ENCODE results near the gene ETFBKMT. TPM values are rescaled to one million over a fixed set of nuclear protein-coding genes. Genes with fewer than 3 reads are reported as not detected.
"Not testable (repeated sequence)": the region's sequence is repeated elsewhere in the genome, so short reads cannot be mapped to it uniquely, and the experiment has no call there.

The ETFBKMT gene
- total RNA-seq, 1 donor from 2014 or later = 1.5 TPM

DNA sequence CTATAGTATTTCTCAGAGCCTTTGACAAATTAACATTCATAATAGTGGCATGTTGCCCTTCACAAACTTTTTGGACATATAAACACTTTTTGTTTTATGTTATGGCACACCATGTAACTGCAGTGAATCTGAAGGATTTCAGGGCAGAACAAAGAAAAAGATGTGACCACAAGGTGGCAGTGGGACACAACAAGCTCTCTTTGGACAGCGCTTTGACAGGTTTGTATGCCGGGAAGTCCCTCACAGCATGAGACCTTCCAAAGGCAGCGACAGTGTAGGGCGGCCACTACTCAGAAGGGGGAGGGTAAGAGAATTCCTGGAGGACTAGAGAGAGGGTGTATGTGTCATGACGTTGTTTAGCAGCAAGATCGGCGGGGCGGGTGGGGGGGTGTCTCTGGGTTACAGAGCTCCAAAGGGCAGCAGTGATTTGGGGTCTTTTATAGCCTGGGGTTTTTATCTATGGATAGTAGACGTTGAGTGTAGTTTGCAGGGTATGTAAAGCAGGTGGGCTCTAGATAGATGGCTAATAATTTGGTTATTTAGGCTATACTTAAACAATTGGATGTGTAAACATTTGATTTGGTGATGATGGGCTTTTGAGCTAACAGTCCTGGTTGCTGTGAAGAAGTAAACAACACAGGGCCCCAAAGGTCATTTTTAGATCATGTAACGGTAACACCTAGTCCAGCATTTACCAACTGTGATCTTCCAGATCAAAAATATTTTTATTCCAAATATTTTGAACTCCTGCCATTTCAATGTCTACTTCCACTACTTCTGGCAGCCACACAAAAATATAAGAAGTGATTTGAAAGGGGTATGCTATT, 22.9 kb downstream of the ETFBKMT start:
- TF ChIP-seq, protein P1, sequence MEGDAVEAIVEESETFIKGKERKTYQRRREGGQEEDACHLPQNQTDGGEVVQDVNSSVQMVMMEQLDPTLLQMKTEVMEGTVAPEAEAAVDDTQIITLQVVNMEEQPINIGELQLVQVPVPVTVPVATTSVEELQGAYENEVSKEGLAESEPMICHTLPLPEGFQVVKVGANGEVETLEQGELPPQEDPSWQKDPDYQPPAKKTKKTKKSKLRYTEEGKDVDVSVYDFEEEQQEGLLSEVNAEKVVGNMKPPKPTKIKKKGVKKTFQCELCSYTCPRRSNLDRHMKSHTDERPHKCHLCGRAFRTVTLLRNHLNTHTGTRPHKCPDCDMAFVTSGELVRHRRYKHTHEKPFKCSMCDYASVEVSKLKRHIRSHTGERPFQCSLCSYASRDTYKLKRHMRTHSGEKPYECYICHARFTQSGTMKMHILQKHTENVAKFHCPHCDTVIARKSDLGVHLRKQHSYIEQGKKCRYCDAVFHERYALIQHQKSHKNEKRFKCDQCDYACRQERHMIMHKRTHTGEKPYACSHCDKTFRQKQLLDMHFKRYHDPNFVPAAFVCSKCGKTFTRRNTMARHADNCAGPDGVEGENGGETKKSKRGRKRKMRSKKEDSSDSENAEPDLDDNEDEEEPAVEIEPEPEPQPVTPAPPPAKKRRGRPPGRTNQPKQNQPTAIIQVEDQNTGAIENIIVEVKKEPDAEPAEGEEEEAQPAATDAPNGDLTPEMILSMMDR (IDR thresholded peaks at IDR 0.05; ENCODE audit: insufficient read depth, low read length, poor library complexity, severe bottlenecking) = peak; percentile 61
- no peak for DNase-seq (ENCODE audit: low read depth)
- Histone ChIP-seq H3K27me3 (ENCODE audit: control insufficient read depth, insufficient read depth, low read length) (no peaks in the 10 kb centered on the region), H3K4me3 (ENCODE audit: low read depth, low read length) (no peak overlapping the region), H3K36me3 (ENCODE audit: control insufficient read depth, insufficient read depth, low read length) (no peaks in the 10 kb centered on the region)

DNA sequence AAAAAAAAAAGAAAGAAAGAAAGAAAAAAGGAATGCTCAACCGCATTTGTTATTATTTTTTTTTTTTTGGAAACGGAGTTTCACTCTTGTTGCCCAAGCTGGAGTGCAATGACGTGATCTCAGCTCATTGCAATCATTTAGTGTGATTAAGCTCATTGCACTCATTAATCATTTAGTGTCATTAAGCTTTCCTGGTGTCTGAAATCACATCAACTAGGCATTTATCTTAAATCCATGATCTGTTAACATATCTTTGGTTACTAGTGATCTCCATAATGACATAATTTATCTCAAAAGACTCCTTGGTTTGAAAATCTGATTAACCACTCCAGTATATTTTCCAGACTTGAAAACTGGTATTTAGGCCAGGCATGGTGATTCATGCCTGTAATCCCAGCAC, 26.3 kb downstream of the ETFBKMT start:
- DNase-seq (ENCODE audit: low read depth) = no peak
- Histone ChIP-seq H3K27me3 (ENCODE audit: control insufficient read depth, insufficient read depth, low read length) (no peaks in the 10 kb centered on the region), H3K36me3 (ENCODE audit: control insufficient read depth, insufficient read depth, low read length) (no peaks in the 10 kb centered on the region), H3K4me3 (ENCODE audit: low read depth, low read length) (no peak overlapping the region)
- TF ChIP-seq, protein P1 (IDR thresholded peaks at IDR 0.05; ENCODE audit: insufficient read depth, low read length, poor library complexity, severe bottlenecking) = no peak

DNA sequence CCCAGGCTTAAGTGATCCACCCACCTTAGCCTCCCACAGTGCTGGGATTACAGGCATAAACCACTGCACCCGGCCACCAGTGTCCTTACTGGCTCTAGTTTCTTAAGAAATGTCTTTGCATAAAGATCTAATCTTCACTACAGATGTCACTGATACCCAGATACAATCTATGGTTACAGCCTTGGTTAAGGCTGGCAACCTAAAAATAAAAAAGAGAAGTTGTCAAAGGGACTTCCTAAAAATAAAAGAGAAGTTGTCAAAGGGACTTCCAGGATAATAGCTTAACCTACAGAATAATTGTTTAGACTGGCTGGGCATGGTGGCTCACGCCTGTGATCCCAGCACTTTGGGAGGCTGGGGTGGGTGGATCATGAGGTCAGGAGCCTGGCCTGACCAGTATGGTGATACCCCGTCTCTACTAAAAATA, 27.6 kb downstream of the ETFBKMT start:
- no peak for DNase-seq (ENCODE audit: low read depth)
- Histone ChIP-seq H3K27me3 (ENCODE audit: control insufficient read depth, insufficient read depth, low read length) (no peaks in the 10 kb centered on the region), H3K36me3 (ENCODE audit: control insufficient read depth, insufficient read depth, low read length) (no peaks in the 10 kb centered on the region), H3K4me3 (ENCODE audit: low read depth, low read length) (no peak overlapping the region)
- TF ChIP-seq, protein P1 (IDR thresholded peaks at IDR 0.05; ENCODE audit: insufficient read depth, low read length, poor library complexity, severe bottlenecking) = no peak

DNA sequence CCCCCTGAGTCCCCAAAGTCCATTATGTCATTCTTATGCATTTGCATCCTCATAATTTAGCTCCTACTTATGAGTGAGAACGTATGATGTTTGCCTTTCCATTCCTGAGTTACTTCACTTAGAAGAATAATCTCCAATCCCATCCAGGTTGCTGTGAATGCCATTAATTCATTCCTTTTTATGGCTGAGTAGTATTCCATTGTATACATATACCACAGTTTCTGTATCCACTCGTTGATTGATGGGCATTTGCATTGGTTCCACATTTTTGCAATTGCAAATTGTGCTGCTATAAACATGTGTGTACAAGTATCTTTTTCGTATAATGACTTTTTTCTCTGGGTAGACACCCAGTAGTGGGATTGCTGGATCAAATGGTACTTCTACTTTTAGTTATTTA, 30.4 kb downstream of the ETFBKMT start:
- not testable (repeated sequence) for DNase-seq (ENCODE audit: low read depth); H3K27me3 ChIP-seq (ENCODE audit: control insufficient read depth, insufficient read depth, low read length); H3K36me3 ChIP-seq (ENCODE audit: control insufficient read depth, insufficient read depth, low read length); H3K4me3 ChIP-seq (ENCODE audit: low read depth, low read length)

- no peak for DNase-seq (ENCODE audit: low read depth)
- Histone ChIP-seq H3K27me3 (ENCODE audit: control insufficient read depth, insufficient read depth, low read length) (no peaks in the 10 kb centered on the region), H3K4me3 (ENCODE audit: low read depth, low read length) (no peak overlapping the region), H3K36me3 (ENCODE audit: control insufficient read depth, insufficient read depth, low read length) (no peaks in the 10 kb centered on the region)
- TF ChIP-seq, protein P1 (IDR thresholded peaks at IDR 0.05; ENCODE audit: insufficient read depth, low read length, poor library complexity, severe bottlenecking) = no peak
Measured at GRCh38 chr12:31702047-31702446, 42.6 kb downstream of the ETFBKMT start.

- no peak for DNase-seq (ENCODE audit: low read depth)
- no peak overlapping the region for H3K4me3 ChIP-seq (ENCODE audit: low read depth, low read length)
- no peaks in the 10 kb centered on the region for H3K27me3 ChIP-seq (ENCODE audit: control insufficient read depth, insufficient read depth, low read length)
- no peaks in the 10 kb centered on the region for H3K36me3 ChIP-seq (ENCODE audit: control insufficient read depth, insufficient read depth, low read length)
- TF ChIP-seq, protein P1 (IDR thresholded peaks at IDR 0.05; ENCODE audit: insufficient read depth, low read length, poor library complexity, severe bottlenecking) = no peak
Measured at GRCh38 chr12:31705621-31706020, 46.1 kb downstream of the ETFBKMT start.

DNA sequence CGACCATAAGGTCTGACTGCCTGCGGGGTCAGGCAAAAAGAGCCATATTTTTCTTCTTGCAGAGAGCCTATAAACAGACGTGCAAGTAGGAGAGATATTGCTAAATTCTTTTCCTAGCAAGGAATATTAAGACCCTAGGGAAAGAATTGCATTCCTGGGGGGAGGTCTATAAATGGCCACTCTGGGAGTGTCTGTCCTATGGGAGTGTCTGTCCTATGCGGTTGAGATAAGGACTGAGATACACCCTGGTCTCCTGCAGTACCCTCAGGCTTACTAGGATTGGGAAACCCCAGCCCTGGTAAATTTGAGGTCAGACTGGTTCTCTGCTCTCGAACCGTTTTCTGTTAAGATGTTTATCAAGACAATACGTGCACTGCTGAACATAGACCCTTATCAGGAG, 48.6 kb downstream of the ETFBKMT start:
- H3K27me3 ChIP-seq (ENCODE audit: control insufficient read depth, insufficient read depth, low read length); DNase-seq (ENCODE audit: low read depth); H3K36me3 ChIP-seq (ENCODE audit: control insufficient read depth, insufficient read depth, low read length); H3K4me3 ChIP-seq (ENCODE audit: low read depth, low read length): not testable (repeated sequence)
